ENCODE data around the gene GATA2. TPM values are rescaled to one million over a fixed set of nuclear protein-coding genes. Genes with fewer than 3 reads are reported as not detected.

Gene GATA2
- total and polyA plus RNA-seq, 3 experiments from 2014 or later: not detected

GRCh38 chr3:128456776-128457715 is 36.0 kb downstream of the GATA2 start:
- Histone ChIP-seq H3K4me3 (ENCODE audit: low read length) (no peak overlapping the region), H3K36me3 (ENCODE audit: insufficient read depth, low read length) (no peaks in the 10 kb centered on the region), H3K4me1 (ENCODE audit: insufficient read depth, low read length) (no peaks in the 10 kb centered on the region), H3K27ac (ENCODE audit: low read depth, low read length) (no peak overlapping the region), H3K9me3 (ENCODE audit: low read length) (no peaks in the 10 kb centered on the region), H3K27me3 (ENCODE audit: insufficient read depth, low read length, poor library complexity, severe bottlenecking) (no peaks in the 10 kb centered on the region)
- Mint-ChIP-seq H3K4me1 (peaks cover 0 to 2% (median 0%) of the 10 kb centered on the region in 3 donors), H3K4me3 (no peak overlapping the region), H3K36me3 (no peaks in the 10 kb centered on the region), H3K27ac (no peak overlapping the region), H3K27me3 (peaks cover 17 to 44% of the 10 kb centered on the region in 2 donors), H3K9me3 (no peaks in the 10 kb centered on the region)
- ChIA-PET POLR2A (no interaction called here), CTCF (no interaction called here)
- no peak for DNase-seq

GRCh38 chr3:128455786-128456748 is 36.9 kb downstream of the GATA2 start:
- Histone ChIP-seq H3K4me1 (ENCODE audit: insufficient read depth, low read length) (no peaks in the 10 kb centered on the region), H3K4me3 (ENCODE audit: low read length) (no peak overlapping the region), H3K27me3 (ENCODE audit: insufficient read depth, low read length, poor library complexity, severe bottlenecking) (no peaks in the 10 kb centered on the region), H3K9me3 (ENCODE audit: low read length) (no peaks in the 10 kb centered on the region), H3K36me3 (ENCODE audit: insufficient read depth, low read length) (no peaks in the 10 kb centered on the region), H3K27ac (ENCODE audit: low read depth, low read length) (no peak overlapping the region)
- H3K27me3 Mint-ChIP-seq: peaks cover 18 to 50% of the 10 kb centered on the region in 2 donors
- ChIA-PET POLR2A (no interaction called here), CTCF (no interaction called here)
- peaks cover 0 to 2% (median 0%) of the 10 kb centered on the region in 3 donors for H3K4me1 Mint-ChIP-seq
- no peak for DNase-seq
- H3K36me3 Mint-ChIP-seq: no peaks in the 10 kb centered on the region
- no peaks in the 10 kb centered on the region for H3K9me3 Mint-ChIP-seq
- H3K27ac Mint-ChIP-seq: no peak overlapping the region
- no peak overlapping the region for H3K4me3 Mint-ChIP-seq

- no peaks in the 10 kb centered on the region for H3K9me3 ChIP-seq (ENCODE audit: low read length)
- POLR2A ChIA-PET: no interaction called here
- peaks cover 0 to 2% (median 0%) of the 10 kb centered on the region in 3 donors for H3K4me1 Mint-ChIP-seq
- CTCF ChIA-PET: no interaction called here
- H3K4me1 ChIP-seq (ENCODE audit: insufficient read depth, low read length): no peaks in the 10 kb centered on the region
- no peaks in the 10 kb centered on the region for H3K9me3 Mint-ChIP-seq
- H3K36me3 Mint-ChIP-seq: no peaks in the 10 kb centered on the region
- no peaks in the 10 kb centered on the region for H3K36me3 ChIP-seq (ENCODE audit: insufficient read depth, low read length)
- no peak overlapping the region for H3K4me3 ChIP-seq (ENCODE audit: low read length)
- H3K27me3 ChIP-seq (ENCODE audit: insufficient read depth, low read length, poor library complexity, severe bottlenecking): no peaks in the 10 kb centered on the region
- peaks cover 15 to 46% of the 10 kb centered on the region in 2 donors for H3K27me3 Mint-ChIP-seq
- no peak for DNase-seq
- H3K4me3 Mint-ChIP-seq: no peak overlapping the region
- no peak overlapping the region for H3K27ac Mint-ChIP-seq
- H3K27ac ChIP-seq (ENCODE audit: low read depth, low read length): no peak overlapping the region
Measured at GRCh38 chr3:128455116-128455515, 37.9 kb downstream of the GATA2 start.

GRCh38 chr3:128454310-128454618 is 38.7 kb downstream of the GATA2 start:
- Histone ChIP-seq H3K4me3 (ENCODE audit: low read length) (no peak overlapping the region), H3K4me1 (ENCODE audit: insufficient read depth, low read length) (peaks cover under 1% of the 10 kb centered on the region), H3K9me3 (ENCODE audit: low read length) (no peaks in the 10 kb centered on the region), H3K27me3 (ENCODE audit: insufficient read depth, low read length, poor library complexity, severe bottlenecking) (no peaks in the 10 kb centered on the region), H3K36me3 (ENCODE audit: insufficient read depth, low read length) (no peaks in the 10 kb centered on the region), H3K27ac (ENCODE audit: low read depth, low read length) (no peak overlapping the region)
- Mint-ChIP-seq H3K9me3 (no peaks in the 10 kb centered on the region), H3K36me3 (no peaks in the 10 kb centered on the region), H3K27ac (no peak overlapping the region), H3K27me3 (peaks cover 17 to 45% of the 10 kb centered on the region in 2 donors), H3K4me1 (peaks cover 0 to 4% (median 0%) of the 10 kb centered on the region in 3 donors), H3K4me3 (no peak overlapping the region)
- ChIA-PET CTCF (no interaction called here), POLR2A (no interaction called here)
- no peak for DNase-seq

GRCh38 chr3:128453501-128454309 is 39.3 kb downstream of the GATA2 start:
- no peak overlapping the region for H3K4me3 Mint-ChIP-seq
- CTCF ChIA-PET: interaction anchor here (1.5 kb wide), 1 partner anchor 164 kb away, joined by 3 read pairs; no protein-coding TSS in a partner anchor
- peaks cover 0 to 4% (median 0%) of the 10 kb centered on the region in 3 donors for H3K36me3 Mint-ChIP-seq
- H3K9me3 Mint-ChIP-seq: peaks cover 0 to 1% (median 0%) of the 10 kb centered on the region in 5 donors
- Histone ChIP-seq H3K4me3 (ENCODE audit: low read length) (no peak overlapping the region), H3K36me3 (ENCODE audit: insufficient read depth, low read length) (no peaks in the 10 kb centered on the region), H3K9me3 (ENCODE audit: low read length) (no peaks in the 10 kb centered on the region), H3K4me1 (ENCODE audit: insufficient read depth, low read length) (peaks cover 6% of the 10 kb centered on the region), H3K27me3 (ENCODE audit: insufficient read depth, low read length, poor library complexity, severe bottlenecking) (no peaks in the 10 kb centered on the region), H3K27ac (ENCODE audit: low read depth, low read length) (no peak overlapping the region)
- H3K4me1 Mint-ChIP-seq: peaks cover 5 to 8% (median 5%) of the 10 kb centered on the region in 3 donors
- peaks cover 14 to 45% of the 10 kb centered on the region in 2 donors for H3K27me3 Mint-ChIP-seq
- no peak for DNase-seq
- no peak overlapping the region for H3K27ac Mint-ChIP-seq
- POLR2A ChIA-PET: no interaction called here

- Histone ChIP-seq H3K9me3 (ENCODE audit: low read length) (no peaks in the 10 kb centered on the region), H3K36me3 (ENCODE audit: insufficient read depth, low read length) (no peaks in the 10 kb centered on the region), H3K4me3 (ENCODE audit: low read length) (no peak overlapping the region), H3K4me1 (ENCODE audit: insufficient read depth, low read length) (peaks cover 12% of the 10 kb centered on the region), H3K27me3 (ENCODE audit: insufficient read depth, low read length, poor library complexity, severe bottlenecking) (no peaks in the 10 kb centered on the region), H3K27ac (ENCODE audit: low read depth, low read length) (no peak overlapping the region)
- Mint-ChIP-seq H3K27me3 (peaks cover 14 to 44% of the 10 kb centered on the region in 2 donors), H3K36me3 (peaks cover 0 to 8% (median 0%) of the 10 kb centered on the region in 3 donors), H3K27ac (no peak overlapping the region), H3K4me1 (peaks cover 10 to 13% (median 11%) of the 10 kb centered on the region in 3 donors), H3K4me3 (no peak overlapping the region), H3K9me3 (peaks cover 0 to 6% (median 3%) of the 10 kb centered on the region in 5 donors)
- CTCF ChIA-PET: interaction anchor here (1.5 kb wide), 1 partner anchor 165 kb away, joined by 3 read pairs; no protein-coding TSS in a partner anchor
- DNase-seq: no peak
- POLR2A ChIA-PET: no interaction called here
Measured at GRCh38 chr3:128452678-128453275, 40.2 kb downstream of the GATA2 start.

- Mint-ChIP-seq H3K4me1 (peaks cover 10 to 13% (median 13%) of the 10 kb centered on the region in 3 donors), H3K4me3 (no peak overlapping the region), H3K27ac (no peak overlapping the region), H3K36me3 (peaks cover 0 to 8% (median 0%) of the 10 kb centered on the region in 3 donors), H3K27me3 (peaks cover 14 to 39% of the 10 kb centered on the region in 2 donors), H3K9me3 (peaks cover 0 to 6% (median 3%) of the 10 kb centered on the region in 5 donors)
- Histone ChIP-seq H3K27me3 (ENCODE audit: insufficient read depth, low read length, poor library complexity, severe bottlenecking) (no peaks in the 10 kb centered on the region), H3K36me3 (ENCODE audit: insufficient read depth, low read length) (no peaks in the 10 kb centered on the region), H3K4me3 (ENCODE audit: low read length) (no peak overlapping the region), H3K9me3 (ENCODE audit: low read length) (peaks cover 6% of the 10 kb centered on the region), H3K27ac (ENCODE audit: low read depth, low read length) (no peak overlapping the region), H3K4me1 (ENCODE audit: insufficient read depth, low read length) (peaks cover 18% of the 10 kb centered on the region)
- no peak for DNase-seq
- ChIA-PET POLR2A (no interaction called here), CTCF (interaction anchor here (1.5 kb wide), 1 partner anchor 165 kb away, joined by 3 read pairs; no protein-coding TSS in a partner anchor)
Measured at GRCh38 chr3:128452120-128452519, 40.9 kb downstream of the GATA2 start.

All from CD8-positive, alpha-beta memory T cell (primary cell).